Nephron progenitor cell (in vitro differentiated cells): ENCODE data around the gene PRKRA.

Experiments
- DNase-seq: peaks from one replicate; pipeline ENCODE4 v3.0.0; 2021
- H3K27ac Mint-ChIP-seq: 2 replicates; pipeline ENCODE4 v1.8.0; 2021; ENCODE audit warnings: mild to moderate bottlenecking, moderate library complexity, mixed read lengths
- H3K27me3 Mint-ChIP-seq: 2 replicates; pipeline ENCODE4 v1.8.0; 2021; ENCODE audit warnings: mild to moderate bottlenecking, low read depth, mixed read lengths; ENCODE audit not compliant: poor library complexity
- H3K36me3 Mint-ChIP-seq: 2 replicates; pipeline ENCODE4 v1.8.0; 2021; ENCODE audit warnings: low read depth, mixed read lengths
- H3K4me1 Mint-ChIP-seq: 2 replicates; pipeline ENCODE4 v1.8.0; 2021; ENCODE audit warnings: mixed read lengths
- H3K4me3 Mint-ChIP-seq: 2 replicates; pipeline ENCODE4 v1.8.0; 2021; ENCODE audit warnings: mild to moderate bottlenecking, moderate library complexity, mixed read lengths
- H3K9me3 Mint-ChIP-seq: 2 replicates; pipeline ENCODE4 v1.8.0; 2021; ENCODE audit warnings: mild to moderate bottlenecking, moderate library complexity, mixed read lengths
- CTCF ChIP-seq: fragments of 200-600 bp; sonication (generic); IDR thresholded peaks from 2 replicates; pipeline ENCODE4 v1.5.0; 2021; ENCODE audit warnings: antibody characterized with exemption

Gene PRKRA

GRCh38 chr2:178484245-178485041, 33.5 kb upstream of the PRKRA start:
- DNase-seq: no peak
- no peak for TF ChIP-seq CTCF

GRCh38 chr2:178482437-178482836, 31.5 kb upstream of the PRKRA start:
- Mint-ChIP-seq H3K4me1 (peaks cover 35% of the 10 kb centered on the region), H3K27me3 (no peaks in the 10 kb centered on the region), H3K36me3 (peaks cover 20% of the 10 kb centered on the region), H3K9me3 (no peaks in the 10 kb centered on the region), H3K27ac (no peak overlapping the region), H3K4me3 (peak overlapping the region; percentile 91)
- TF ChIP-seq CTCF: no peak
- no peak for DNase-seq

More at GRCh38 chr2:178484245-178485041, 33.5 kb upstream of the PRKRA start:
- H3K36me3 Mint-ChIP-seq: peaks cover 27% of the 10 kb centered on the region
- no peak overlapping the region for H3K27ac Mint-ChIP-seq
- H3K4me3 Mint-ChIP-seq: no peak overlapping the region
- no peaks in the 10 kb centered on the region for H3K27me3 Mint-ChIP-seq
- no peaks in the 10 kb centered on the region for H3K9me3 Mint-ChIP-seq
- H3K4me1 Mint-ChIP-seq: peaks cover 28% of the 10 kb centered on the region

GRCh38 chr2:178480227-178481181, 29.5 kb upstream of the PRKRA start, which contains the start of gene PLEKHA3:
Gene PLEKHA3, plus strand, starts transcription at chr2:178480457. Its CDS starts 413 bp downstream, at chr2:178480870.
- H3K4me1 Mint-ChIP-seq: peaks cover 53% of the 10 kb centered on the region
- H3K4me3 Mint-ChIP-seq: peak within 1 kb of the TSS; percentile 96
- H3K27me3 Mint-ChIP-seq: no peaks in the 10 kb centered on the region
- TF ChIP-seq CTCF: no peak
- H3K27ac Mint-ChIP-seq: peak within 1 kb of the TSS; percentile 87
- peaks cover 20% of the 10 kb centered on the region for H3K36me3 Mint-ChIP-seq
- no peaks in the 10 kb centered on the region for H3K9me3 Mint-ChIP-seq
- DNase-seq: peak; percentile 92

- no peaks in the 10 kb centered on the region for H3K9me3 Mint-ChIP-seq
- peaks cover 21% of the 10 kb centered on the region for H3K36me3 Mint-ChIP-seq
- H3K27ac Mint-ChIP-seq: peak overlapping the region; percentile 51
- peaks cover 52% of the 10 kb centered on the region for H3K4me1 Mint-ChIP-seq
- no peak for TF ChIP-seq CTCF
- H3K4me3 Mint-ChIP-seq: peak overlapping the region; percentile 96
- H3K27me3 Mint-ChIP-seq: no peaks in the 10 kb centered on the region
- DNase-seq: no peak
Observed at GRCh38 chr2:178479758-178480226, 28.8 kb upstream of the PRKRA start.

GRCh38 chr2:178479275-178479616, 28.3 kb upstream of the PRKRA start:
- TF ChIP-seq CTCF: no peak
- Mint-ChIP-seq H3K27me3 (no peaks in the 10 kb centered on the region), H3K4me1 (peaks cover 47% of the 10 kb centered on the region), H3K4me3 (peak overlapping the region; percentile 96), H3K9me3 (no peaks in the 10 kb centered on the region), H3K27ac (peak overlapping the region; percentile 99), H3K36me3 (peaks cover 21% of the 10 kb centered on the region)
- no peak for DNase-seq
